ENCODE measurements around the gene ABCA8.

The ABCA8 gene

DNA sequence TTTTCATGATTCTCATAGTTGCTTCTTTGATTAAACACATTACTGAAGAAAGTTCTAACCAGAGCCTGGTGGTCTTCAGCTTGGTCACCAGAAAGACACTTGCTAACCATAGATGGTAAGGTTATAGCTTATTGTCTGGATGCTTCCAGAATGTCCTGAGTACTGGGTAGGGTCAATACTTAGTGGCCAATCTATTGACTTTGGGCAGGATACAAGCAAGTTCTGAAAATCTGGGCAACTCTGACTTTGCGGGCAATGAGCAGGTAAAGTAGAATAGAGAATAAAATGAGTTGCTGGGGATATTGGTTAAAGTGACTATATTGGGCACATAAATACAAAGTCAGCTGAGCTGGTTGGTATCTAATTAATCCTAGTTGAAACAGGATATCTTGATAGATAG is 63.0 kb downstream of the ABCA8 start:
- TF ChIP-seq, protein P1, sequence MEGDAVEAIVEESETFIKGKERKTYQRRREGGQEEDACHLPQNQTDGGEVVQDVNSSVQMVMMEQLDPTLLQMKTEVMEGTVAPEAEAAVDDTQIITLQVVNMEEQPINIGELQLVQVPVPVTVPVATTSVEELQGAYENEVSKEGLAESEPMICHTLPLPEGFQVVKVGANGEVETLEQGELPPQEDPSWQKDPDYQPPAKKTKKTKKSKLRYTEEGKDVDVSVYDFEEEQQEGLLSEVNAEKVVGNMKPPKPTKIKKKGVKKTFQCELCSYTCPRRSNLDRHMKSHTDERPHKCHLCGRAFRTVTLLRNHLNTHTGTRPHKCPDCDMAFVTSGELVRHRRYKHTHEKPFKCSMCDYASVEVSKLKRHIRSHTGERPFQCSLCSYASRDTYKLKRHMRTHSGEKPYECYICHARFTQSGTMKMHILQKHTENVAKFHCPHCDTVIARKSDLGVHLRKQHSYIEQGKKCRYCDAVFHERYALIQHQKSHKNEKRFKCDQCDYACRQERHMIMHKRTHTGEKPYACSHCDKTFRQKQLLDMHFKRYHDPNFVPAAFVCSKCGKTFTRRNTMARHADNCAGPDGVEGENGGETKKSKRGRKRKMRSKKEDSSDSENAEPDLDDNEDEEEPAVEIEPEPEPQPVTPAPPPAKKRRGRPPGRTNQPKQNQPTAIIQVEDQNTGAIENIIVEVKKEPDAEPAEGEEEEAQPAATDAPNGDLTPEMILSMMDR (IDR thresholded peaks at IDR 0.05; ENCODE audit: low read depth, low read length, missing control alignments), result no peak
- no peak for DNase-seq (ENCODE audit: extremely low read depth, low read depth)
- H3K4me3 ChIP-seq (replicated peaks; ENCODE audit: low read depth, low read length), result no peak overlapping the region

GRCh38 chr17:68886401-68886800 is 68.8 kb downstream of the ABCA8 start:
- H3K4me3 ChIP-seq (replicated peaks; ENCODE audit: low read depth, low read length), result no peak overlapping the region
- TF ChIP-seq, protein P1 (IDR thresholded peaks at IDR 0.05; ENCODE audit: low read depth, low read length, missing control alignments), result no peak
- DNase-seq (ENCODE audit: extremely low read depth, low read depth), result no peak

- no peak for DNase-seq (ENCODE audit: extremely low read depth, low read depth)
- TF ChIP-seq, protein P1 (IDR thresholded peaks at IDR 0.05; ENCODE audit: low read depth, low read length, missing control alignments), result no peak
- no peak overlapping the region for H3K4me3 ChIP-seq (replicated peaks; ENCODE audit: low read depth, low read length)
Observed at GRCh38 chr17:68884888-68885287, 70.3 kb downstream of the ABCA8 start.

GRCh38 chr17:68878226-68878885 is 76.8 kb downstream of the ABCA8 start:
- TF ChIP-seq, protein P1 (IDR thresholded peaks at IDR 0.05; ENCODE audit: low read depth, low read length, missing control alignments), result no peak
- no peak for DNase-seq (ENCODE audit: extremely low read depth, low read depth)
- no peak overlapping the region for H3K4me3 ChIP-seq (replicated peaks; ENCODE audit: low read depth, low read length)

DNA sequence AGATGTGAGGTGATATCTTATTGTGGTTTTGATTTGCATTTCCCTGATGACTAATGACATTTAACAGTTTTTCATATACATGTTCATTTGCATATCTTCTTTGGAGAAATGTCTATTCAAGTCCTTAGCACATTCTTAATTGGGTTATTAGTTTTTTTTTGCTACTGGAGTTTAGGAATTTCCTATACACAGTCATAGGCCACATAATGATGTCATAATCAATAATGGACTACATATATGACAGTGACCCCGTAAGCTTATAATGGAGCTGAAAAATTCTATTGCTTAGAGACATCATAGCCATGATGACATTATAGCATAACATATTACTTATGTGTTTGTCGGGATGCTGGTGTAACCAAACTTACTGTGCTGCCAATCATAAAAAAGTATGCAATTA is 83.7 kb downstream of the ABCA8 start:
- no peak overlapping the region for H3K4me3 ChIP-seq (replicated peaks; ENCODE audit: low read depth, low read length)
- DNase-seq (ENCODE audit: extremely low read depth, low read depth), result no peak
- TF ChIP-seq, protein P1 (IDR thresholded peaks at IDR 0.05; ENCODE audit: low read depth, low read length, missing control alignments), result no peak

- no peak for DNase-seq (ENCODE audit: extremely low read depth, low read depth)
- H3K4me3 ChIP-seq (replicated peaks; ENCODE audit: low read depth, low read length), result no peak overlapping the region
- TF ChIP-seq, protein P1 (IDR thresholded peaks at IDR 0.05; ENCODE audit: low read depth, low read length, missing control alignments), result no peak
Observed at GRCh38 chr17:68870976-68871375, 84.2 kb downstream of the ABCA8 start.
